ENCODE data around the gene EPB41. TPM values are rescaled to one million over a fixed set of nuclear protein-coding genes. Genes with fewer than 3 reads are reported as not detected.

EPB41 gene
- total RNA-seq, 4 donors from 2014 or later, result 28.5 to 43.9 (median 41.8) TPM

DNA sequence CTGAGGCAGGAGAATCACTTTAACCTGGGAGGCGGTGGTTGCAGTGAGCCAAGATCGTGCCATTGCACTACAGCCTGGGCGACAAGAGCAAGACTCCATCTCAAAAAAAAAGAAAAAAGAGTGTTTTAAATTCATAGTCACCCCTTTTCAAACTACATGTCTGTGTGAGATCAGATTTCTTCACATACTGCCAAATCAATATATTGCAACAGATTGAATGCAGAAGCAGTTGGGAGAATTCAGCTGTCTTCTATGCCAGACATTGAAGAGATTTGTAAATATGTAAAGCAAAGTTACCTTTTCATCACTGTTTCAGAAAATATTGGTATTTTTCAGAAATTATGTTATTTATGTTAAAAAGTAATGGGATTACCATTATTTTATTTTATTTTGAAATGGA lies 108.3 kb downstream of the EPB41 start:
- DNase-seq, result no peak
- no peak overlapping the region for H3K27ac ChIP-seq
- no peaks in the 10 kb centered on the region for H3K4me1 ChIP-seq
- H3K27me3 ChIP-seq, result no peaks in the 10 kb centered on the region
- H3K4me3 ChIP-seq, result no peak overlapping the region
- peaks cover 0 to 33% (median 0%) of the 10 kb centered on the region in 3 donors for H3K36me3 ChIP-seq
- WGBS, 2 donors, result 98 to 100% methylated on average over 3 of the region's 3 CpGs
- no peaks in the 10 kb centered on the region for H3K9me3 ChIP-seq
- intact Hi-C loops (cut with DNase I), result no loop called here
- TF ChIP-seq POLR2A (IDR thresholded peaks at IDR 0.05) (no peak), CTCF (IDR thresholded peaks at IDR 0.05) (no peak)

DNA sequence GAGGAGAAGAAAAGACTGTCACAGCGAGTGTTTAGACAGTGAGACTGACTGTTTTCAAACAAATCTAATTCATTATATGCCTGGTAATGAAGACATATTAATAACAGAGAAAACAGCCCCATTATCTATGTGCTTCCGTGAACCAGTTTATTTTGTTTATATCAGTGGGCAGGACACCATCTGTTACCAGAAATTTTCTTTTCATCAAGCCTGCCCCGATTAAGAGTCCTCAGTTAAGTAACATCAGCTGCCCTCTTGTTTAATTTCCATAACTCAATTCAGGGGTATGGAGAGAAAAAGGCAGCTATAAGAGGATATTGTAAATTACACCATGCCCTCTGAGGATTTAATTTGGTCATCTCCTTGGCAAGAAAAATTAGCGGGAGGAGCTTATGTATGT lies 115.3 kb downstream of the EPB41 start:
- Histone ChIP-seq H3K4me1 (no peaks in the 10 kb centered on the region), H3K4me3 (no peak overlapping the region), H3K27ac (no peak overlapping the region), H3K36me3 (peaks cover 0 to 28% (median 0%) of the 10 kb centered on the region in 3 donors), H3K9me3 (no peaks in the 10 kb centered on the region), H3K27me3 (no peaks in the 10 kb centered on the region)
- no peak for DNase-seq
- 76 to 84% methylated on average over 4 of the region's 4 CpGs for WGBS, 2 donors
- TF ChIP-seq CTCF (IDR thresholded peaks at IDR 0.05) (no peak), POLR2A (IDR thresholded peaks at IDR 0.05) (no peak)
- intact Hi-C loops (cut with DNase I), result loop anchor here (5.0 kb wide), 1 partner anchor 147 kb away; no protein-coding TSS in a partner anchor

DNA sequence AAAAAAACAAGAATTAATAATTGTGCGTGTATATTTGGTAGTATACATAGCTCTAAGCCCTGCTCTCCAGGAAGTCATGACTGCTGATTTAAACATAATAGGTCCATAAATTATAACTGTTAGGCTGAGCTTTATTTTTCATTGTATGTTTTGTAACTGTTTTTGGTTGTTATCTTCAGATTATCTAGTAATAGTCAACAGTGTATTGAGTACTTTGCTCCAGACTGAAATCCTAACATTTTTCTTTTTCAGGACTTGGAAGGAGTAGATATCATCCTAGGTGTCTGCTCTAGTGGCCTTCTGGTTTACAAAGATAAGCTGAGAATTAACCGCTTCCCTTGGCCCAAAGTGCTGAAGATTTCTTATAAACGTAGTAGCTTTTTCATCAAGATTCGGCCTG lies 118.5 kb downstream of the EPB41 start:
- H3K27ac ChIP-seq, result no peak overlapping the region
- no peak for DNase-seq
- H3K27me3 ChIP-seq, result no peaks in the 10 kb centered on the region
- no peaks in the 10 kb centered on the region for H3K9me3 ChIP-seq
- no peak overlapping the region for H3K4me3 ChIP-seq
- TF ChIP-seq POLR2A (IDR thresholded peaks at IDR 0.05) (no peak), CTCF (IDR thresholded peaks at IDR 0.05) (no peak)
- peaks cover 0 to 58% (median 0%) of the 10 kb centered on the region in 3 donors for H3K36me3 ChIP-seq
- WGBS, 2 donors, result 76 to 82% methylated on average over 4 of the region's 4 CpGs
- intact Hi-C loops (cut with DNase I), result loop anchor here (5.0 kb wide), 1 partner anchor 151 kb away; no protein-coding TSS in a partner anchor
- H3K4me1 ChIP-seq, result no peaks in the 10 kb centered on the region

- Histone ChIP-seq H3K27me3 (no peaks in the 10 kb centered on the region), H3K4me1 (no peaks in the 10 kb centered on the region), H3K9me3 (no peaks in the 10 kb centered on the region), H3K27ac (no peak overlapping the region), H3K4me3 (no peak overlapping the region), H3K36me3 (peaks cover 0 to 59% (median 0%) of the 10 kb centered on the region in 3 donors)
- TF ChIP-seq POLR2A (IDR thresholded peaks at IDR 0.05) (no peak), CTCF (IDR thresholded peaks at IDR 0.05) (peak; percentile 44 to 83 (median 68))
- no peak for DNase-seq
- WGBS, 2 donors, result 42 to 72% methylated on average over 1 of the region's 1 CpG
- intact Hi-C loops (cut with DNase I), result loop anchor here (5.0 kb wide), 1 partner anchor 152 kb away; no protein-coding TSS in a partner anchor
These were observed 119.6 kb downstream of the EPB41 start for GRCh38 chr1:29033829-29034466.

DNA sequence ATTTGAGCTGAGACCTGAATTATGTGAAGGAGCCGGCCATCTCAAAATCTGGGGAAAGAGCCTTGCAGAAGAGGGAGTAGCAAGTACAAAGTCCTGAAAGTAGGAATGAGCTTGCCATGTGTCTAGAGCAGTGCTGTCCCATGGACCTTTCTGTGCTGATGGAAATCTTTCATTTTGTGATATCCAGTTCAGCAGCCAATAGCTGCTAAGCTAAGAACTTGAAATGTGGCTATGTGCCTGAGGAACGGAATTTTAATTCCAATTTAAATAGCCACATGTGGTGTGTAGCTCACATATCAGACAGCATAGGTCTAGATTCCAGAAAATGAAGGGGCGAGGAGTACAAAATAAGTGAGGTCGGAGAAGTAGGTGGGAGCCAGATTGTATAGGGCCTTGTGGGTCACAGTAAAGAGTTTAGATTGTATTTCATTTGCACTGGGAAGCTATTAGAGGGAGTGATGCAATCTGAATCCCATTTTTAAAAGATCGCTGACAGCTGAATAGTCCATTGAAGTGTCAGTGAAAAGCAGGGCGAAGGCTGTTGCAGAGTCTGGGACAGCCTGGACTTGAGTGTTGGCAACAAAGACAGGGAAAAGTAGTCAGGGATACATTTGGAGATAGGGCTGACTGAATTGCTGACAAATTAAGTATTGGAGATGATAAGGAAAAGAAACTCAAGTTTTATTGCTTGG lies 129.1 kb downstream of the EPB41 start:
- no peak overlapping the region for H3K4me3 ChIP-seq
- H3K27ac ChIP-seq, result no peak overlapping the region
- no peaks in the 10 kb centered on the region for H3K4me1 ChIP-seq
- 73 to 85% methylated on average over 6 of the region's 6 CpGs for WGBS, 2 donors
- TF ChIP-seq POLR2A (IDR thresholded peaks at IDR 0.05) (no peak), CTCF (IDR thresholded peaks at IDR 0.05) (no peak)
- H3K9me3 ChIP-seq, result no peaks in the 10 kb centered on the region
- intact Hi-C loops (cut with DNase I), result loop anchor here (10.0 kb wide), 1 partner anchor 161 kb away; no protein-coding TSS in a partner anchor
- DNase-seq, result no peak
- peaks cover 0 to 59% (median 5%) of the 10 kb centered on the region in 3 donors for H3K36me3 ChIP-seq
- no peaks in the 10 kb centered on the region for H3K27me3 ChIP-seq

Data from esophagus squamous epithelium (tissue), 5 donors.